Measurements from ENCODE around the gene NPIPA8.
"Not testable (repeated sequence)": the region's sequence is repeated elsewhere in the genome, so short reads cannot be mapped to it uniquely, and the experiment has no call there.

NPIPA8 gene

DNA sequence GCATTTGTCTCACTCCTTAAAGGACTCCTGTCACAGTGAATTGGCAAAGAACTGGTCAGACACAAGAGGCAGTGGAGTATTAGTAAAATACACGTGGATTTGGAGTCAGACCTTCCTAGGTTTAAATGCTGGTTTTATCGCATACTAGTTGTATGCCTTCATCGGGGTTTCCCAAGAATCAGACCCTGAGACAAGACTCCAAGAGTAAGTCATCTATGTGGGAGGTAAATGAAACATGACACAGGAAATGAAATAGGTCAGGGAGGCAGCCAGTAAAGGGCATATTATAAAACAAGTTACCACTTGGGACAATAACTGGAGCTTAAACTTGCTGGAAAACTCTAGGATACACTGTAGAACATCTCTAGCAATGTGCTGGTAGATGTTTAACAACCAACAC is 59.8 kb downstream of the NPIPA8 start:
- not testable (repeated sequence) for DNase-seq (ENCODE audit: low read depth)

DNA sequence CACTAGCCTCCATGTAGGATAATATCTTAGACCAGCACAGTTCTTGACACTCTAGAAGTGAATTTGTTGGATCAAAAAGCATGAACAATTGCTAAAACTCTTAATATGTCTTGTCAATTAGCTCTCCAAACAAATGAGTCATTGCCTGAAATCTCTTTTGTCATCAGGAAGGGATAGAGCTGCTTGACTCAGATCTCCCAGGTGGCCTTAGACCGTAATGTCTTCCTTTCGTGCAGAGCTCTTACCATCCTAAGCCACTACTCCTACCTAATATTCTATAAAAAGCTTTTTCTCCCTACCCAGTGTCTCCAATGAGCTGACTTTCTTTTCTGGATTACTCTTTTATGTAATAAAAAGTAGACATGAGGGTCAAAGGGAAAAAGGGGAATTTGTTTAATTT is 66.4 kb downstream of the NPIPA8 start:
- not testable (repeated sequence) for DNase-seq (ENCODE audit: low read depth)

Measured in GM04504 (cell line).